HG02678 (cell line): Measurements from ENCODE around the gene CTBP2.

Experiments
- ATAC-seq: cut with Tn5 transposase; IDR thresholded peaks from one replicate; pipeline ENCODE4 v1.9.1; 2021; ENCODE audit warnings: mild to moderate bottlenecking, moderate library complexity; ENCODE audit not compliant: unreplicated experiment

CTBP2 gene

DNA sequence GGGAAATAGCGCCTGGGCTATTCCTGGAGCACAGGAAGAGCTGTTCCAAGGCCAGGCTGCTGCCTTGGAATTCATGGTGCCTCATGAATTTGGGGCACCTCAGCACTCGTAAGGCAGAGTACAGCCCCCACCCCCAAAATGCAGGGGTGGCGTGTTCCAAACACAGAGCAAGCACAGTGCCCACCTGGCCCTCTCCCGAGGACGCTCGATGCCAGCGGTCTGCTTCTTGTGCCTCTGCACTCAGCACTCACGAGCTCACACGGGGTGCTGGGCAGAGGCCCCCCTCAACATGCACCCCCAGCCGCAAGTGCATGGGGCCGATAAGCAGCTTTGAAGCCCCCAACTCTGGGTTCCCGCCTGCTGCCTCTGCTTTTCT, 158.3 kb downstream of the CTBP2 start:
- ATAC-seq: no peak

DNA sequence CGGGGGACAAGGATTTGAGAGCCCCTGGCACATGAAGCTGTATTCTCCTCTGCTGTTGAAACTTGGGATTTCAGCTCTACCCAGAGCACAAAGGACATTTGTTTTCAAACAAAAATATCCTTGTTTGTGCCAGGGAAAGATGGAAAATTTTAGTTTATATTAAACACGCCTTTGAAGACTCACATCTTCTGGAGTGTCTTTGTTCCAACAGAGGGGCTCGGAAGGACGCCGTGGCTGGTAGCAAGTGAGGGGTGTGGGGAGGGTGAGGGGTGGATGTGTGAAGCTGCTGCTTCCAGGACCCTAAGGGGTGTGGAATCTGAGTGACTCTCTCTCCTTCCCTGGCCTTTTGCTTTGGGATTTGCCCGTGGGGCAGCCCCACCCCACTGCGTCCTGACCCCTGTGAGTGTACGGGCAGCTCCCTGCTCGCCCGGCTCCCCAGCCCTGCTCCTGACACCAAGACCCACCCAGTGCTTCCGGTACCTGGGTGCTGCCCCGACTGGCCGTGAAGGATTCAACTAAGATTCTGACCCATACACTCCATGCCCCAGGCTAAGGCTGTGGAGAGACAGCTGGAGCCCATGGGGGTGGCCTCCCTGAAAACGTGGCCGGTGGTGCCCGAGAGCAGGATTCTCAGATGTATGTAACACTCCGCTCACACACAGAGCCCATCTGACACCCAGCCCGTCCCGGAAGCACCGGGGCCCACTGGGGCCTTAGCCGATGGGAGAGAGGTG, 158.9 kb downstream of the CTBP2 start:
- no peak for ATAC-seq

DNA sequence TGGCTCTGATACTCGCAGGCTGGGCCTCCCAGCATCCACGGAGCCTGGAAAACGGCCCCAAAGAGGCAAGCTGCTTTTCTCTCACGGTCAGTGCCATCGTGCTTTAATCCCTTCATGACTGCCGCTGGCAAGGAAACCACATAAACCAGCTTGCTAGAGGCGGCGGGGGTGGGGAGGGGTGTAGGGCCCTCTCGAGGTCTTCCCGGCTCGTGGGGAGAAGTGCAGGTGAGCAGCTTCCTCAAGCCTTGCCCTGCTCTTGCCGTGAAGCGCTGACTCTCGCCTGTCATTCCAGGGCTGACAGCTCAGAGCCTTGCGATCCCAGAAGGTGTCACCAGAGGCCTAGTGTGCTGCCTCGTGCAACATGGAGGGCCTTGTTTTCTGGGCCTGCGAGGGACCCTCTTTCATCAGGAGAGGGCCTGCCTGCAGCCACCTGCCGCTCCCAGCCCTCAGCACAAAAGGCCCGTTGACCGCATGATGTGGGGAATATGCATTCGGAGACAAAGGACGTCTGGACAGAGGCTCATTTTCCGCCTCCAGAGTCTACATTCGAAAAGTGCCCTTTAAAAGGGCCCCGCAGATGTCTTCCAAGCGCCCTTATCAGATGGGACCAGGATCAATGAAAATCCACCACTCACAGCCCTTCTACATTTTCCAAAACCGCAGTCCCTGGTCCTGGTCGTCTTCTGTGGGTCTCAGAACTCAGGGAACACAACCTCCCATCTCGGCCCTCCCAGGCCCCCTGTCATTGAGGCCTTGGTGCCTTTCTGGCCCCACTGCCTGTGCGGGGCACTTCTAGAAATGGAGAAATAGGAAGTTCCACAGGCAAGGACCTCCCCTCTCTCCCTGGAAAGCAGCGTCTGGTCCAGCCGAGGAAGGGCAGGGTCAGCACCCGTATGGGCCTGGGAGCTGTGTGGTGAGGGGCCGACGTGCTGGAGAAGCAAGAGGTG, 159.7 kb downstream of the CTBP2 start:
- no peak for ATAC-seq

DNA sequence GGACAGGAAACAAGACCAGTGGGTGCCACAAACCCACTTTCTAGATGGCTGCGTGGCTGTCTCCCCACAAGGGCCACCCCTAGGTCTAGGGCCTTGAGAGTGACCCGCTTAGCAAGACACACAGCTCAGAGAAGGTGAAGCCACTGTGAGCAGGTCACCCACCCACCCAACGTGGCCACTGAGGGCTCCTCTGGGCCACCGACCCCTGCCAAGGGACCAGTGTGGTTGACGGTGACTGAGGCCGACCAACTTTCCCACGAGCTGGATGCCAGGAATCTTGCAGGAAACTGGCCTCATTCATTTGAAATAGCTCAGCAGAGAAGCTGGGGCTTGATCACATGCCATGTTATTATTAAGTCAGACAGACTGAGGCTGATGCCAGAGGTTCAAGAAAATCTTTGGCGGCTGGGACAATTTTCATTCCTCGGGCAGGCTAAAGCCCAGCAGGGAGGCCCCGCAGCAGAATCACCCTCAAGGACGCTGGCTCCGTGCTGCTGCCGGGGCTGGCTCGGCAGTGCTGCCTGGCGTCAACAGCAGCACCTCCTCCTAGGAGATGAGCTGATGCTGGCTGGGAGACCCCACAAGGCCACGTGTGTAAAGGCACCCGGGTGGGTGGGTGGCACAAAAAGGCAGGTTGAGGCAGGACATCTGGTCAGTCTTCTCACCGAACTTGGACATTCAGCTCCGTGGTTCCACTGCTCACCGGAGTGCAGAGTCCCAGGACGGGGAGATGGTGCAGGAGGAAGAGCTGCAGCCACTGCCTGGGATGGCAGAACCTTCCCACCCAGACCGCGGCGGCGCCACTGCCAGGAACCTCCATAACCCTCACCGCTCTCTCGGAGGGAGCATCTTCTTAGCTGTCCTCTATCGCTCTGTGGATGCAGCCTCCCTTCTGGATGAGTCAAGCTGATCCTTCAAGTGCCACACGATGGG, 160.7 kb downstream of the CTBP2 start:
- no peak for ATAC-seq

GRCh38 chr10:124998624-124999291, 161.6 kb downstream of the CTBP2 start:
- no peak for ATAC-seq

DNA sequence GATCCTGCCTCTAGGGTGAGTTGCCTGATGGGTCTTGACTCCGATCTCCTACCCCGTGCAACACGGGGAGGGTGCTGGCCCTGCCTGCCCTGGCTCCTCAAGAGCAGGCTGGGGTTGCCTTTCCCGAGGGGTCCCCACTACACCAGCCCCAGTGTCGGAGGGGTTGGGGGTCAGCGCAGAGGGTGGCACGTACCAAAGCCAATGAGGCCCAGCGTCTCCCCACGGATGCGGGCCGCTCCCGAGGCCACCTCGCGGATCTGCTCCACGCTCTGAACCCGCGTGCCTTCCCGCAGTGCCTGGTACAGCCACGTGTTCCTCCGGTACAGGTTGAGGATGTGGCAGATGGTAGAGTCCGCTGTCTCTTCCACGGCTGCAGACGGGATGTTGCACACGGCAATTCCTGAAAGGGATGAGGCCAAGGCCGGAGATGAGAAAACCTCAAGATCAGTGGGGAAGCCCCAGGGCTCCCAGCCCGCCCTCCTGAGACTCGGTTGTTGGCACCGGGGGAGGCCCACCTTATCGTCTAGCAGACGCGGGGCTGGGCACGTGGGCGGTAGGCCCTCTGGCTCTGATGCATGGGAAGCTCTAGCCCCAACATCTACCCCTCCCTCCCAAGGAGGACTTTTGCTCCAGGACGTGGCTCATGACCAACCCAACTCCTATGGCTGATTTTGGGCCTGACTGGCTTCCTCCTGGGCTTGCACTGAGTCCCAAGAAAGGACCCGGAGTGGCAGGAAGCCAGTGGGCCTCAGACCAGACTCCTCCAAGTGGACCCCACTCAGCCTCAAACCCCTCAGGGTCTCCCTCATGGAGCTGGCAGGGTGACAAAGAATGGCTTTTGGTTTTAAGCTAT, 162.4 kb downstream of the CTBP2 start:
- ATAC-seq: no peak

DNA sequence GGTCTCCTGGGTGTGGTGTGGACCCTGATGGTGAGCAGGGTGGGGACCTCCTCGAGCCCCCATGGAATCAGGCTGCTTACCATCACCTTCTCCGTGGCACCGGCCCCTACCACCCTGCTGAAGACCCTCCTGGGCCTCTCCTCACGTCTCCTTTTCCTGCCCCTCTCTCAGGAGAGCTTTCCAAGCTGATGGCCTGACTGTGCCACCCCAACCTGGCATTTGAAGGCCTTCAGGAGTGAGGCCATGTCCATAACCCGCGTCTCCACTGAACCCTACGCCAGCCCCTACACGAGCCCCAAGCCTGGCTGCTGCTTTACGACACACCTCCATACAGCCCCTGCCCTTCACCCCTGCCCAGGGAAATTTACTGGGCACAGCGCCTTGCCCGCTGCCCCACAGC, 163.1 kb downstream of the CTBP2 start:
- ATAC-seq: no peak

DNA sequence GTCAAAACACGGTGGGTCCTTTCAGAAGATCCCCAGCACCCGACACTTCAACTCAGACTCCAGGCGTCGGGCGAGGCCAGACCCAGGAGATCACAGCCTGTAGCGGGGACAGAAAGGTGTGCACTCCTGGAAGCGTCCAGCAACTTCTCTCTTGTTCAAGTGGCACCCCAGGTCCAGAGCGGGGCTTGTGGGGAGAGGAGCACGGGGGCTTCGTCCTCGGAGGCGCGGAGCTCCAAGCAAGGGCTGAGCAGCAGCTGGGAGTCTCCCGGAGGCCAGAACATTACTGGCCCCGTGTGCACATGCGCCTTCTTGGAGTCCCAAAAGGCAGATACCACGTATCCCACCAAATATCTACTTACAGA, 163.5 kb downstream of the CTBP2 start:
- ATAC-seq: no peak

- no peak for ATAC-seq
Observed at GRCh38 chr10:124996127-124996853, 164.1 kb downstream of the CTBP2 start.

DNA sequence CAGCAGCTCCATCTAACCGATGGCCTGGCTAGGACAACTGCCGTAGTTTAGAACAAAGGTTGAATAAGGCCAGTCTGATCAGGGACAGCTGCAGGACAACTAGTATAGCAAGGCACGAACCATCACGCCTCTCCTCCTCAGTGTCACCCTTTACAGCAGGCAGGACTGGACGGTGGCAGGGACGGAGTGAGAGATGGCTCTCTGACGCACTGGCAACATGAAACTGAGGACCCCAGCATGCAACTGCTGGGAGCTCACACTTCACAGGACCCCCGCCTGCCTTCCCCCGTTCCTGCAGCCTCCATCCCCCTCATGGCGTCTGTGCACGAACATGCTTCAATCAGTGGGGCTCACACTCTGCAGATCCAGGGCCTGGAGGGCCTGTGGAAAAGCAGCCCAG, 164.8 kb downstream of the CTBP2 start:
- no peak for ATAC-seq

GRCh38 chr10:124994573-124995473, 165.5 kb downstream of the CTBP2 start:
- ATAC-seq: no peak

DNA sequence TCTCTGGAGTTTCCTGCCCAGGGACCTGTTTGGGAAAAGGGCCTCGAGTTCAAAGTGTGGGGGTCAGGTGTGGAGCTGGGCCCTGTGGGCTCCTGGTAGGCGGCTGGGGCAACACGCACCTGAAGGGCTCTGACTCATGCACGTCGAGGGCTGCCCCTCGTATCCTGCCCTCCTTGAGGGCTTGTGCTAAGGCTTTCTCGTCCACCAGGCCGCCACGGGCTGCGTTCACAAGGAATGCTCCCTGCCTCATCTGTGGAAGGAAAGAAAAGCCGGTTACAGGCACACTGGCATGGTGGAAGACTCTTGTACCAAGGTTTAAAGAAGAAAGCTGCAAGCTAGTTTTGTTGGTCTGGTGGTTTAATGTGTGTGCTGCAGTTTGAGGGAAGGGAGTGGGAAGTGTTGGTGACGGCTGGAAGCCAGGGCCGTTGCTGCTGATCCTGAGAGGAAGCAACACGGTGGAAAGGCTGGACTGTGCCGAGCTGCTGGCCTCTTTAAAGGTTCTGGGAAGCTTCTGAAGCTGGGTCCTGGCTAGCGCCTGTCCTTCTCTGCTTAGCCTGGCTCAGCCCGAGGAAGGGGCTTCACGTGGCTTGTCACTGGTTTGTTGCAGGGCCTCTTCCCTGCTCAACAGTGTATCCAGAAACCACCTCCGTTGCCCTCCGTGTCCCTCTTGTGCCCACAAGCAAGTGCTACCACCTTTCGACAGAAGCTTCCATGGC, 166.5 kb downstream of the CTBP2 start:
- no peak for ATAC-seq

- ATAC-seq: no peak
Observed at GRCh38 chr10:124993345-124993708, 167.0 kb downstream of the CTBP2 start.

GRCh38 chr10:124992462-124993344, 167.7 kb downstream of the CTBP2 start:
- ATAC-seq: peak; percentile 50

GRCh38 chr10:124991835-124992234, 168.5 kb downstream of the CTBP2 start:
- no peak for ATAC-seq
